Naive B cell (primary cell): ENCODE data around the gene MYO5A. TPM values are rescaled to one million over a fixed set of nuclear protein-coding genes. Genes with fewer than 3 reads are reported as not detected.

Experiments used
- ATAC-seq, 2 donors: fragments of 150-1000 bp; cut with Tn5 transposase; 2 replicates each; pipeline ENCODE4 v1.10.0; 2021; ENCODE audit warnings: low read depth in 2 of 2, mild to moderate bottlenecking in 2 of 2, moderate library complexity in 2 of 2
- DNase-seq: peaks from one replicate; pipeline ENCODE4 v3.0.0; 2022
- H3K27ac Mint-ChIP-seq, 6 donors: one replicate each; pipeline ENCODE4 v1.8.0; 2020 to 2022; ENCODE audit warnings: mild to moderate bottlenecking in 6 of 6, mixed read lengths in 6 of 6, moderate library complexity in 5 of 6, inconsistent platforms in 2 of 6
- H3K27me3 Mint-ChIP-seq, 3 donors: one replicate each; pipeline ENCODE4 v1.8.0; 2021 to 2022; ENCODE audit warnings: mixed read lengths in 3 of 3, mild to moderate bottlenecking in 1 of 3
- H3K36me3 Mint-ChIP-seq, 2 donors: one replicate each; pipeline ENCODE4 v1.8.0; 2020 to 2022; ENCODE audit warnings: mixed read lengths in 2 of 2, inconsistent platforms in 1 of 2, mild to moderate bottlenecking in 1 of 2
- H3K4me1 Mint-ChIP-seq, 3 donors: one replicate each; pipeline ENCODE4 v1.8.0; 2020 to 2022; ENCODE audit warnings: mixed read lengths in 3 of 3, inconsistent platforms in 1 of 3, mild to moderate bottlenecking in 1 of 3, moderate library complexity in 1 of 3
- H3K4me3 Mint-ChIP-seq, 8 donors: one replicate each; pipeline ENCODE4 v1.8.0; 2020 to 2022; ENCODE audit warnings: mild to moderate bottlenecking in 8 of 8, mixed read lengths in 8 of 8, moderate library complexity in 8 of 8, inconsistent platforms in 2 of 8
- H3K9me3 Mint-ChIP-seq, 7 donors: one replicate each; pipeline ENCODE4 v1.8.0; 2020 to 2022; ENCODE audit warnings: mixed read lengths in 7 of 7, mild to moderate bottlenecking in 5 of 7, inconsistent platforms in 2 of 7, moderate library complexity in 1 of 7
- polyA plus RNA-seq, 6 donors: library from polyadenylated mRNA; unstranded; fragments of 300-500 nt; fragmentation: Illumina TruSeq; gene quantifications; one replicate each; pipeline ENCODE4 v1.2.3, GENCODE V29; 2021; ENCODE audit warnings: low read depth in 6 of 6

The MYO5A gene
- polyA plus RNA-seq, 6 donors from 2014 or later: 3.8 to 15.0 (median 9.3) TPM

GRCh38 chr15:52284164-52284563, 244.5 kb downstream of the MYO5A start:
- H3K27ac Mint-ChIP-seq: peak overlapping the region in 1 of 6 donors; percentile 60
- H3K27me3 Mint-ChIP-seq: no peaks in the 10 kb centered on the region
- H3K36me3 Mint-ChIP-seq: no peaks in the 10 kb centered on the region
- H3K4me1 Mint-ChIP-seq: no peaks in the 10 kb centered on the region
- no peaks in the 10 kb centered on the region for H3K9me3 Mint-ChIP-seq
- ATAC-seq (no peak), DNase-seq (no peak)
- H3K4me3 Mint-ChIP-seq: no peak overlapping the region

GRCh38 chr15:52283281-52283680, 245.4 kb downstream of the MYO5A start:
- Mint-ChIP-seq H3K9me3 (no peaks in the 10 kb centered on the region), H3K27me3 (no peaks in the 10 kb centered on the region), H3K4me3 (no peak overlapping the region), H3K36me3 (no peaks in the 10 kb centered on the region), H3K4me1 (no peaks in the 10 kb centered on the region), H3K27ac (no peak overlapping the region)
- ATAC-seq: no peak
- DNase-seq: no peak

DNA sequence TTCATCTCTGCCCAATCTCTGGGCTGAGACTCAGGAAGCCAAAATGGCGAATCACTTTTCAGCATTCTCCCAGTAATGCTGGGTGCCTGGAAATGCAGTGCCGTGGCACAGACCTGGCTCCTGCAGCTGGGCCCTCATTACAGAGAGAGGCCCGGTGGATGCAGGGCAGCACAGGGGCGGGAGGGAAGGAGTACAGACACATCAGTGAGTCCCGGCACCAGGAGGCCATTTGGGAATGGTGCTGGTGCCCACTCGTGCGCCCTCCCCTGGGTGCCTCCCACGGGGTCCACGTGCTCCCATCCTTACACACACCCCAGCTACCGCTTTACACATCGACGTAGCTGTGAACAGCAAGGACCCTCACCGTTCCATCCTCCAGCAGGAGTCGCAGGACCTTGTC, 246.3 kb downstream of the MYO5A start:
- H3K9me3 Mint-ChIP-seq: no peaks in the 10 kb centered on the region
- H3K27me3 Mint-ChIP-seq: no peaks in the 10 kb centered on the region
- DNase-seq (no peak), ATAC-seq (no peak)
- H3K27ac Mint-ChIP-seq: no peak overlapping the region
- no peaks in the 10 kb centered on the region for H3K4me1 Mint-ChIP-seq
- no peaks in the 10 kb centered on the region for H3K36me3 Mint-ChIP-seq
- H3K4me3 Mint-ChIP-seq: no peak overlapping the region

GRCh38 chr15:52281085-52282035, 247.3 kb downstream of the MYO5A start:
- Mint-ChIP-seq H3K27me3 (no peaks in the 10 kb centered on the region), H3K4me3 (no peak overlapping the region), H3K27ac (peak overlapping the region in 2 of 6 donors; percentile 67 to 78), H3K36me3 (no peaks in the 10 kb centered on the region), H3K4me1 (no peaks in the 10 kb centered on the region), H3K9me3 (no peaks in the 10 kb centered on the region)
- no peak for ATAC-seq
- DNase-seq: no peak

DNA sequence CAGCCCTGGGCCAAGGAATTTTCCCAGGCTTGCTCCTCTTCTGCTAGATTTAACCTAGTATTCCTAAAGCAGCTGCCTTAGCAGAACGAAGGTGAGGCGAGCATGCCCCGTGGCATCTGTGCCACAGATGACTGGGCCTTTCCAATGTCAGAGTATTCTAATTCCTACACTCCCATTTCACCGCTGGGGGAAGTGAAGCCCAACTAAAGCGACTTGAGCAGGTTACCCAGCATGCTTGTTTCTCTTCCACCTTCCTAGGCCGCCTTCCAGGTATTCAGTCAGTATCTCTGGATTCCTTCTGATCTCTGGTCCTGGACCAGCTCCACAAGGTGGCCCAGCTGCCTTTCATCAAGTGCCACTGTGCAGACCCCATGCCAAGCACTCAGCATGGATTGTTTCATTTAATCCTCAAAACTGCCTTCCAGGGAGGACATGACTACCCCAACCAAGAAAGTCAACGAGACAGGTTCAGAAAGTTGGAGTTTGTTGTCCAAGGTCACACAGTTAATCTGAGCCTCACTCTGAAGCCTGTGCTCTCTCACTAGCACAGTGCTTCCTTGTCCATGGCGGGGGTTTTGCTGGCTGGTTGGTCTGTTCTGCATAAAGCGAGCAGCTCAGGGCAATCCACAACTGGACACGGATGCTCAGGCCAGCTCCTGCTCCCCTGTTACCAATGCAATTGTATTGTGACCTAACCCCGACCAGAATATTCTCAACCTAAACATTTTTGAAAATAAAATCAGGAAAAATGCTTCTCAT, 248.2 kb downstream of the MYO5A start:
- ATAC-seq: no peak
- peaks cover 0 to 8% (median 7%) of the 10 kb centered on the region in 3 donors for H3K27me3 Mint-ChIP-seq
- no peaks in the 10 kb centered on the region for H3K4me1 Mint-ChIP-seq
- H3K27ac Mint-ChIP-seq: peak overlapping the region in 1 of 6 donors; percentile 69
- H3K9me3 Mint-ChIP-seq: no peaks in the 10 kb centered on the region
- no peaks in the 10 kb centered on the region for H3K36me3 Mint-ChIP-seq
- H3K4me3 Mint-ChIP-seq: no peak overlapping the region
- DNase-seq: no peak

DNA sequence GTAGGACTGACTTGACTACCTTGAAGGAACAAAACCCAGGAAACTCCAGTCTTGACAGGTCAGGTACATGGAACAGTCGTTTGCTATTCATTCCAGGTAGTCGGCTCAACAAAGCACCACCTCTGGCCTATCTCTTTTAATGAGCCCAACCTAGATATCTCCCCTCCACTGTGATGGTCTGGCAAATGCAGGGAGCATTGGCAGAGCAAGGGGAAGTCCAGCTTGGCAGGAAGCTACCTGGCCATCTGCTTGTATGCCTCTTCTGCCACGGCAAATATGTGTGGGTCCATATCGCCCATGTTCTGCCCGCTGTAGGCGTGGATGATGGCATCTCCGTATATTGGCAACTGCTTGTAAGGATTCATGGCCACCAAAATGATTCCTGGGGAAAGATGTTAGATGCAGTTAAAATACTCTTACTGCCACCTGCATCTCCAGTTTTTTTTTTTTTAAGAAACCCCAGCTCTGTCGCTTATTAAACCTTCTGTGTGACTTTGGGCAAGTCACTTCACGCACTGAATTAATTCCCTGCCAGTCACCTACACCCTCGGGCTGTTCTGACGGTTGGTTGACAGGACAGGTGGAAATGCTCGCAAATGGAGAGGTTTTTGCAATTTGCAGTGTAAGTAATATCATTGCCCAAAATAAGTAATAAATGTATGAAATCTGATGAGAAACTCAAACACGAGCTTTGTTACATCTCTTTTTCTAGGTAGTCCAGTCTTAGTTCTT, 249.9 kb downstream of the MYO5A start:
- no peaks in the 10 kb centered on the region for H3K4me1 Mint-ChIP-seq
- H3K27me3 Mint-ChIP-seq: peaks cover 0 to 10% (median 8%) of the 10 kb centered on the region in 3 donors
- DNase-seq (no peak), ATAC-seq (no peak)
- no peak overlapping the region for H3K4me3 Mint-ChIP-seq
- peak overlapping the region in 3 of 6 donors; percentile 26 to 47 (median 28) for H3K27ac Mint-ChIP-seq
- no peaks in the 10 kb centered on the region for H3K36me3 Mint-ChIP-seq
- no peaks in the 10 kb centered on the region for H3K9me3 Mint-ChIP-seq

- Mint-ChIP-seq H3K4me3 (no peak overlapping the region), H3K27ac (no peak overlapping the region), H3K27me3 (peaks cover 0 to 10% (median 8%) of the 10 kb centered on the region in 3 donors), H3K36me3 (no peaks in the 10 kb centered on the region), H3K9me3 (no peaks in the 10 kb centered on the region), H3K4me1 (no peaks in the 10 kb centered on the region)
- no peak for ATAC-seq
- no peak for DNase-seq
Observed at GRCh38 chr15:52278135-52278534, 250.5 kb downstream of the MYO5A start.

DNA sequence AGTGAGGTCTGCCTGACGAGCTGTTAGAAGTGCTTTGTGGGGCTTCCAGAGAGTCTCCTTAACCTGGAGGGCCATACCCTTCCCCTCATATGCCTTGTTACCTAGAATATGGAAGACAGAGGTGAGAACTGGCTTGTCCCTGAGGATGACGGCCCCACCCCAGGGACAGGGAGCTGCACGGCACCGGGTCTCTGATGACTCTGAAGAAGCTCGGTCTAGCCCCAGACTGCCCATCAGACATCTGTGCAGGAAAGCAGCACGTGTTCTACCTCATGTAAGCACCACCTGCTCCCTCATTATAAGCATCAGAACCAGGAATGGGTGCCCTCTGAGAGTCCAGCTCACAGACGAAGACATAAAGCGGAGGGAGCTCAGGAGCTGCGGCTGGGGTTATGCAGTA, 251.1 kb downstream of the MYO5A start:
- Mint-ChIP-seq H3K27ac (no peak overlapping the region), H3K4me3 (no peak overlapping the region), H3K36me3 (no peaks in the 10 kb centered on the region), H3K9me3 (no peaks in the 10 kb centered on the region), H3K4me1 (no peaks in the 10 kb centered on the region), H3K27me3 (peaks cover 0 to 10% (median 8%) of the 10 kb centered on the region in 3 donors)
- DNase-seq: no peak
- no peak for ATAC-seq

DNA sequence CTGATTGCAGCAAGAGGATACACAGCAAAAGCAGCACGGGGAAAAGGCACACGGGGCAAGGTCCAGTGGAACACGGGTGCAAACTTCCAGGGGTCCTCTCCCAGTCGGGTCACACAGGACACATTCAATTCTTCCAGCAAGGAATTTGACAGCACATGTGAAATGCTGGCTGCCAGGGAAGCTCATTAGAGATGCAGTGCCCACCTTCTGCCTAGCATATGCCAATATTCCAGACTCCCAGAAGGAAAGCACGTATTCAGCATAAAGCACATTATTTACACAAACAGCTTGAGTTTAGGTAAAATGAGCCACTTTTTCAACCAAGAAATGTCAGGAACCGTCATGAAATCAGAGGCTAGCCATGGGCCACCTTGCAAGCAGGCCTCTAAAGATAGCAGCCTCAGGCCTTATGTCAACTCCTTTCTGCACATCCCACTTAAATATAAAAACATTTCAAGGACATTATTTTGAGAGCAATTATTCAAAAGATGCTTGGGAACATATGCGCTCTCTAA, 252.4 kb downstream of the MYO5A start:
- Mint-ChIP-seq H3K27ac (peak overlapping the region in 1 of 6 donors; percentile 1), H3K27me3 (peaks cover 0 to 10% (median 8%) of the 10 kb centered on the region in 3 donors), H3K9me3 (no peaks in the 10 kb centered on the region), H3K36me3 (no peaks in the 10 kb centered on the region), H3K4me3 (no peak overlapping the region), H3K4me1 (no peaks in the 10 kb centered on the region)
- DNase-seq (no peak), ATAC-seq (no peak)

DNA sequence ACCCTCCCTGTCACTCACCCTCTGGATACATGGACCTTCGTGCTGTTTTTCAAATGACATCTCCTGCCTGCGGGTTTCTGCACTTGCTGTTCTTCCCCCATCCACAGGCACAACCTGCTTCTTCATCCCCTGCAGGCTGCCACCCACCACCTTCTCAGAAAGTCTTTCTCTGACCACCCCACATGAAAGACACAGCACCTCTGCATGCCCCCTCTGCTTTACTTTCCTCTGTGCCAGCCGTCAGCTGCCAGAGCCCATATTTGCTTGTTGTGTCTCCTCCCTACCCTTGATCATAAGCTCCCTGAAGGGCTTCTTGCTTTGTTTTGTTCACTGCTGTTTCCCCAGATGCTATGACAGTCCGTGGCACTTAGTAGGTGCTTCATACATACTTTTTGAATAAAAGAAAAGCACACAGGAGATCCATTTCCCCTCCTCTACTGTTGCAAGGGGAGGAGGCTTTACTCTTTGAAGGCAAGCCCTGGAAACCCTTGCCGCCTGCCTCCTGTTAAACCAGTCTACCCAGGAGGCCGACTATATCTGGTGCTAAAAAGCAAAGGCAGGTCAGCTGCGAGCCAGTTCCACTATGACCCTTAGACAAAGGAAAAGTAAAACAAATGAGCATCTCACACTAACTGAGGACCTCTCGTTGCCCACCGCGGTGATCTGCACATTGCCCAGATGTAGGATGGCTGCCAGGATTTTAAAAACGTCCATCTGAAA, 265.0 kb downstream of the MYO5A start:
- Mint-ChIP-seq H3K4me1 (peaks cover 23 to 35% (median 31%) of the 10 kb centered on the region in 3 donors), H3K36me3 (no peaks in the 10 kb centered on the region), H3K9me3 (no peaks in the 10 kb centered on the region), H3K4me3 (peak overlapping the region in 1 of 8 donors; percentile 59), H3K27me3 (no peaks in the 10 kb centered on the region), H3K27ac (peak overlapping the region in 4 of 6 donors; percentile 86 to 95 (median 88))
- DNase-seq: no peak
- ATAC-seq: no peak

DNA sequence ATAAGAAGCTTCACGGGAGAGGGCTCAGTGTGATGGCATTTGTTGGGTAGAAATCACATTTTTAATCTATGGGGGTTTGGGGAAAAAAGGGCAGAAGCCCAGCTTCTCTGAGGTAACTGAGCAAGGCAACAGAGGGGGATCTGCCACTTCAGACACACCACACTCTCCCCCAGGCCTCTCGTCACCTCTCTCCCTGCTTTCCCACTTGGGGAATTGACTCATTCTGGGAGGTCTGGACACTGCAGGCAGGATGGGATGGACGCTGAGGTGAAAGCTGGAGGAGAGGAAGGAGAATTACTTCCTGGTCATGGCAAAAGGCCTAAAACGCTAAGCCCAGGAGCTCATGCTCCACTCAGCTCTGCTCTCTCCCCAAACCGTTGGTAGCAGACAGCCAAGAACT, 266.3 kb downstream of the MYO5A start:
- Mint-ChIP-seq H3K27ac (peak overlapping the region; percentile 66 to 91 (median 88)), H3K36me3 (no peaks in the 10 kb centered on the region), H3K9me3 (no peaks in the 10 kb centered on the region), H3K27me3 (no peaks in the 10 kb centered on the region), H3K4me3 (peak overlapping the region in 6 of 8 donors; percentile 25 to 77 (median 55)), H3K4me1 (peaks cover 23 to 35% (median 31%) of the 10 kb centered on the region in 3 donors)
- ATAC-seq: no peak
- DNase-seq: no peak

GRCh38 chr15:52261498-52262242, 267.0 kb downstream of the MYO5A start:
- Mint-ChIP-seq H3K27me3 (no peaks in the 10 kb centered on the region), H3K9me3 (no peaks in the 10 kb centered on the region), H3K36me3 (no peaks in the 10 kb centered on the region), H3K4me3 (peak overlapping the region in 7 of 8 donors; percentile 25 to 77 (median 65)), H3K27ac (peak overlapping the region; percentile 66 to 91 (median 88)), H3K4me1 (peaks cover 23 to 35% (median 31%) of the 10 kb centered on the region in 3 donors)
- ATAC-seq (peak; percentile 97 to 98), DNase-seq (peak; percentile 51)
